Activated CD8-positive, alpha-beta memory T cell treated with anti-CD3 and anti-CD28 coated beads for 4 hours (primary cell): ENCODE measurements around the gene CAP2.
"Not testable (repeated sequence)": the region's sequence is repeated elsewhere in the genome, so short reads cannot be mapped to it uniquely, and the experiment has no call there.

Source experiments
- DNase-seq, 2 donors: peaks; one replicate each; pipeline ENCODE4 v3.0.0-alpha.2; 2020; ENCODE audit warnings: low read depth in 2 of 2

Gene CAP2

DNA sequence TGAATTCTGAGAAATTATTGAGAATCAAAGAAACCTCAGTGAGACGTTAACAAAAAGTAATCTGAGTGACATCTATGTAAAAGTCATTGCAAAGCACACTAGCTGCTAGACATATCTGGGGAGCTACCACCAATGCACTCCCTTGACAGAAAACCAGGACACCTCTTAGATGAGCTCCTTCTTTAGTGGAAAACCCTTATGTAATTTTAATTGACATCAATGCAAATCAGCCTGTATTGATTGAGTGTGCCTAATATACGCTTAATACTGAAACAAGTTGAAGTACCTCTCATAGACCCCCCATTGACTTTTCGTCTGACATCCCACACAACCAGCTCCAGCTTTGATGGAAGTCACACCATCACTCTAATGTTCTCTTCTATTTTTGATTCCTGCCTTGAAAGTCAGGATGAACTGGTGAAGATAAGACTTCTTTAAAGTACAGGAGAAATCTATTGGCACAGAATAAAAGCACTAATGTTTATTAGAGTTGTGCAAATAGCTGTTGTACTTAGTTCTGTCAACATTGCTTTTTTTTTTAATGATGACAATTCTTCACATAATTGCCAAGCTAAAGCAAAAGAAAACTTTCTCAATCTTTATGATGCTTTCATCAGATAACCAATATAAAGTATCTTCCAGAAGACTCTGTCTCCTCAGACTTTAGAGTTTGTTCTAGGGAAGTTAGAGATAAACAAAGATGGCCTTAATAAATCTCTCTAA lies 108.7 kb downstream of the CAP2 start:
- no peak for DNase-seq

DNA sequence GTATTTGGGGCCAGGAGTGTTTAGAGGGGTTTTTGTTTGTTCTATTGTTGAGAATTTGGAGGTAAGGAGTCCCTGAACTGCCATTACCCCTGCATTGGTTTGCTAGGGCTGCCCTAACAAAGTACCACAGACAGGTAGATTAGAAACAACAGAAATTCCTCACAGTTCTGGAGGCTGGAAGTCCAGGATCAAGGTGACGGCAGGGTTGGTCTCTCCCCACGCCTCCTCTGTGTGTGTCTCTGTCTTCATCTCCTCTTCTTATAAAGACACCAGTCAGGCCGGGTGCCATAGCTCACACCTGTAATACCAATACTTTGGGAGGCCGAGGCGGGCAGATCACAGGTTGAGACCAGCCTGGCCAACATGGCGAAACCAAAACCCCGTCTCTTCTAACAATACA lies 109.7 kb downstream of the CAP2 start:
- no peak for DNase-seq

DNA sequence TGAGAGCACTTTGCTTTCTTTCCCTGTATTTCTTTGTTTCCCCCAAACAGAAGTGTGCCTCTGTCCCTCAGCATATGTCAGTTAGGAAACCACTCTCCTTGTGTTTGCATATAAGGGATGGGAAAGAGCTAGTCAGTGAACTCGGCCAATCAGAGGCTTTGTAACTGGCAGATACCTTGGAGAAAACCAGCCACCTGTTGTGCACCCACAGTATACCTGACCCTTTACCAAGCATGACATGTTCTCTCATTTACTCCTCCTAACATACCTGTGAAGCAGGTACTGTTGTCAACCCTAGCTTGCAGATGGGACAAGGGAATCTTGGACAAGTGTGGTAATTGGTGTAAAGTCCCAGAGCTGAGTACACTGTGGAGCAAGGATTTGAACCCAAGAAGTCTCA lies 110.6 kb downstream of the CAP2 start:
- DNase-seq, result no peak

DNA sequence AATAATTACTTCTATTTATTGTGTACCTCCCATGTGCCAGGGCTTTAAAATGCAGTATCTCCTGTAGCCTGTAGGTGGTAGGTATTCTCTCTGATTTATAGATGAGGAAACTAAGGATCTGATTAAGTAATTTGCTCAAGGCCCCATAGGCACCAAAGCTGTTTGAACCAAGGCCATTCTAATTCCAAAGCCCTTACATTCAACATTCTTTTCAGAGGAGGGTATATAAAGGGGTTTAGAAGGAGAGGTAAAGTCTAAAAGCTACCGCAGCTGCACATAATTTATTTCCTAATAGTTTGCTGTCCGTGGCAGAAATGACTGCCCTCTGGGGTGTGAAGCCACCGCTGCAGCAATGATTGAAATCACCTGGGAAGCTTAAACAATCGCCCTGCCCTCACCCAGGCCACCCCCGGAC lies 111.7 kb downstream of the CAP2 start:
- DNase-seq, result no peak

DNA sequence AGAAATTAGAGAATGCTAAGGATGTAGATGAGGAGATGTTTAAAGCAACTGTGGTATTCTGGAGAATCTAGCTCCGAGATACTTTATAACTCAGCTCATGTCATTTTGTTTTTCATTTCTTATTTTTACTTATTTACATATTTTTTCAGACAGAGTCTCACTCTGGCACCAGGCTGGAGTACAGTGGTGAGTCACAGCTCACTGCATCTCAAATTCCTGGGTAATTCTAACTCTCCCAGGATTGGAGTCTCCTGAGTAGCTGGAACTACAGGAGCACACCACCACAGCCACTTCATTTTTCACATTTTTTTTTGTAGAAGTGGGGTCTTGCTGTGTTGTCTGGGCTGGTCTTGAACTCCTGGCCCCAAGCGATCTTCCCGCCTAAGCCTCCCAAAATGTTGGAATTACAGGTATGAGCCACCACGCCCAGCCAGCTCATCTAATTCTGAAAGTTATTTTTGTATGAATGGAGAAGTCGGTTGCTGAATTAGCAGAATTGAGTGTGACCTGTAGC lies 112.4 kb downstream of the CAP2 start:
- DNase-seq, result no peak

DNA sequence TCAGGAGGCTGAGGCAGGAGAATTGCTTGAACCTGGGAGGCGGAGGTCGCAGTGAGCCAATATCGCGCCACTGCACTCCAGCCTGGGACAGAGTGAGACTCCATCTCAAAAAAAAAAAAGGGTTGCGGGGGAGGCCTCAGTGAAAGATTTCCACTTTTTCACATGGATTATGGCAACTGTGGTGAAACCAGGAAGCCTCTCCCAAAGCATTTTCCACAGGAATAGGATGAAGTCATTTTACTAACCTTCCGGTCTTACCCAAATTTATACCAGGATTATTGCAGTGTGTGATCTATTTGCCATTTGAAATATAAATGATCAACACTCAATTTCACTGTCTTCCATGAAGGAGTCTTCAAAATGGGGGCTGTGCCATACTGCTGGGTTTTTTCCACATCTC lies 113.1 kb downstream of the CAP2 start:
- DNase-seq, result no peak

DNA sequence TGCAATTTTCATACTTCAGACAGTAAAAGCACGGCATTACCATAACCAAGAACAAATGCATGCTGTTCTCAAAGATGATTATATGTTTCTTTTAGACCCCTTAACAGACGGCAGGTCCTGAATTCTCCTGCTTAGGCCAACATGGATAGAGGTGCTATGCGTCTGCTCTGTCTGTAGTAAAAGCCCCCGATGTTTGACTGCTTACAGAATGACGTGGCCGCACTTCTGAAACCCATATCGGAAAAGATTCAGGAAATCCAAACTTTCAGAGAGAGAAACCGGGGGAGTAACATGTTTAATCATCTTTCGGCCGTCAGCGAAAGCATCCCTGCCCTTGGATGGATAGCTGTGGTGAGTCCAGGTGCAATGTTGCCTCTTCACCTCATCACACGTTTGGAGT lies 113.6 kb downstream of the CAP2 start:
- DNase-seq, result no peak

DNA sequence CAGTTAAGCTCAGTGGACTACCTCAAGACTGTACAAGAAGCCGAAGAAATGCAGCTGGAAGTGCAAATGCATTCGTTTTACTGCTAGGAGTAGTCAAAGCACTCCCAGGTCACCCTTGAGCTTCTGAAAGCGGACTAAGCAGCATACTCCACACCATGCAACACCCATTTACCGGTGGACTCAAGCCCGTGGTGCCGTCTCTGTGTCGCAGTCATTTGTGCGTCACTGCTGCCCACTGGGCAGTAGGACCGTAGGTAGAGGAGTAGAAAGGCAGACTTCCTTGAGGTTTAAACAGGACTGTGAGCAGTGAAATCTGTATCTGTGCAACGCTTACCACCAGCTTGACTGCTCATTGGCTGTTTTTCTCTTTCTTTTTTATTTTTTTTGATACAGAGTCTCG lies 117.7 kb downstream of the CAP2 start:
- DNase-seq, result no peak

DNA sequence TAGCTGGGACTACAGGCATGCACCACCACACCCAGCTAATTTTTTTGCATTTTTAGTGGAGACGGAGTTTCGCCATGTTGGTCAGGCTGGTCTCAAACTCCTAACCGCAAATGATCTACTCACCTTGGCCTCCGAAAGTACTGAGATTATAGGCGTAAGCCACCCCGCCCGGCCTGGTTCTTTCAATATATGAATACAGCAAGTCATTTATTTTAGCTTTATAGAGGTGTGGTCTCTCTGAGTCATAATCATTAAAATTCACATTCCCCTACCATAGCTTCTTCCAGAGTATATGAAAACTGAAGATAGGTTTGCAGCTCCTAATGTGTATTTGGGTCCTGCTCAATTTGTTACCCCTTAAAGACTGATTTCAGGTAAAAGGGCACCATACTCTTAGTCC lies 118.2 kb downstream of the CAP2 start:
- DNase-seq, result no peak

DNA sequence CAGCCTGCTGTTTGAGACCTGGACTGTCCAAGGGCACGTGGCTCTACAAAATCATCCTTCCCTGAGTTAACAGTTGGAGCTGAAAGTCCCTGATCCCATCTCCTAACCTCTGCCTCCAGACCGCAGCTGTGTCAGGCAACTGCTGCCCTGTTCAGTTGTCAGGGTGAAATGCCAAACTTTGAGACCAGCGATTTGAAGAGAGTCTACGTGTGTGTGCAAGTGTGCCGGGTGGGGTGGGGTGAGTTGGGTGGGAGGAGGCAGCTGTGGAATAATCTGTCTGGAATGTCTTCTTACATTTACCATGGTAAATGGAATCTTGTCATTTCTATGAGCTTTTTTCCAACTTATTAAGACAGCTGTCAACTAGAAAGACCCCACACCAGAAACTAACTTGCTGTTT lies 125.7 kb downstream of the CAP2 start:
- no peak for DNase-seq

DNA sequence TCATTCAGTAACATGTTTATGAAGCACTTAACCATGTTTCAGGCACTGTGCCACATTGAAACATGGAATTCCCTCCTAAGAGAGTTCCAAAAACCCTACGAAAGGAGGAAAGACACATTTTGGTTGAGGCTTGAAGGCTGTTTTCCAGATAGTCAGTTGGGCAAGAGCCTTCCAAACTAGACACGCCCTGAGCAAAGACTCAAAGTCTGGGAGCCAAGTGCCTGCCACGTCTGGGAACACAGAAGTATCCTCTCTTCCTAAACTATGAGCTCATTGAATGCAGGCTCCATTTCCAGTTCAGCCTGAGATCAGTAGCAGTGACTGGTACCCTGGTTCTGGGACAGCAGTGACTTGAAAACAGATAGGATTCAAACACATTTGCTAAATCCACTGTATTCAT lies 132.2 kb downstream of the CAP2 start:
- DNase-seq, result no peak

DNA sequence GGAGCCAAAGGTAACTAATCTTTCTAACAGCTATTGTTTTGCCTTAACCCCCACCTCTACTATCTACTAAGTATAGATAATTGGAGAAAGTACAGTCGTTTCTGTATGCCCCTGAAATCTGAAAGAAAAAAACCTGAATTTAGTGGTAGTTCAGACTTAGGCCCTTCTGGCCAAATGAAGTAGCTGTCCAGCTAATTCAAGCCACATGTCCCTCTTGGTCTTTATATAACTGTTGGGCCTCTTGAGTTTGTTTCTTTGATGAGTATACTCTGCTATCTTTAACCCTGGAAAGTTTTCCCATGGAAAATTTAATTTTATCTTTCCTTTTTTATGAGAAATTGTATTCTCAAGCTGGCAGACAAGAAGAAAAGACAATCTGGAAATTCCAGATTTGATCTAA lies 133.7 kb downstream of the CAP2 start:
- no peak for DNase-seq

DNA sequence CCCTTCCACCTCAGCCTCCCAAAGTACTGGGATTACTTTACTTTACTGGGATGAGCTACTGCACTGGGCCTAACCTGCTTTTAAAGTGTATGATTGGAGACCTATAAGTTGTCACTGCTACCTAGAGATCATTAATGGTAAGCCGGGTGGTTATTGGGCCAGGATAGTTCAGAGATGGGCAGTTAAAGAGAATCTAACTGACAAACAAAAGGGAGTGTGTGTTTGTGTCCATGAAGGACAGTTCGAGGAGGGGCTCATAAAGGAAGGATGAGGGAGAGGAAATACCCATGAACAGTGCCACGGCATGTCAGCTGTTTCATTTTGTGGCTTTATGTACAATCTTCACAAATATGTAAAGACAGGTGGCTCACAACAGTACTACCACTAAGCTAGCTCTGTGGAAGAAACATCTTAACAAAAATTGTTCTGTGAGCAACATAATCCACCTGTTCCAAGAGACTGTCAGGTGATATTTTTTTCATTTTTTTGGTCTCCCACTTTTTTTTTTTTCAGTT lies 137.0 kb downstream of the CAP2 start:
- no peak for DNase-seq

DNA sequence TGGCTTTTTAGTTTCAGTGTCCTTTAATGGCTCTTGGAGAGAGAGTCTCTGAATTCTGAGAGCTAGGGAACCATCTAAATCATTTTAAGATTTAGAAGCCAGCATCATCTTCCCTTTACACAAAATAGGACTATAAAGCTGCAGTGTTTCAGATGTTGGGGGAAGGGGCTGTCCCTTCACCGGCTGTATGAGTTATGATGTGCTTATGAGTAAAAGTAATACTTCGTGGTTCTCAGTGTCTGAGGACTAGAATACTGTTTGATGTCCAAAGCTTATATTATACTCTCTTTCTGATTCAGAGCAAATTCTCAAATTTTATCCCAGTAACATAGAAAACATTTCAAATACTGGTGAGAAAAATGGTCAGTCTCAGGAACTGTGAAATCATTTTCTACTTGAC lies 143.2 kb downstream of the CAP2 start:
- no peak for DNase-seq

DNA sequence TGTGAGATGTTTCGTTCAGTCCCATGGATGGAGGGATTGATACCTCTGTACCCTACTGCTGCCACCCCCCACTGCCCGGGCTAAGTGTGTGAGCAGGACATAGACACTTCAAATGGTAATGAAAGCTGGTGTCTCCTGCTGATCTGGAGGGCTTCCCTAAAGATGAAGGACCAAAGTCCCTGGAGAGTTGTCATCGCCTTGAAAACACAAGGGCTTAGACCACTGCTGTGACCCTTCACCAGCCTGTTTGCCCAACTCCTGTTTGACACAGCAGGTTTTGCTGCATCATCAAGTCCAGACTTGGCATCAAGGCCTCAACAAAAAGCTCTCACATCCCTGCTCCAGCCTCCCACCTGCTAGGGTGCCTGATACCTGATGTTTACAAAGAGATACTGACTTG lies 148.8 kb downstream of the CAP2 start:
- no peak for DNase-seq

DNA sequence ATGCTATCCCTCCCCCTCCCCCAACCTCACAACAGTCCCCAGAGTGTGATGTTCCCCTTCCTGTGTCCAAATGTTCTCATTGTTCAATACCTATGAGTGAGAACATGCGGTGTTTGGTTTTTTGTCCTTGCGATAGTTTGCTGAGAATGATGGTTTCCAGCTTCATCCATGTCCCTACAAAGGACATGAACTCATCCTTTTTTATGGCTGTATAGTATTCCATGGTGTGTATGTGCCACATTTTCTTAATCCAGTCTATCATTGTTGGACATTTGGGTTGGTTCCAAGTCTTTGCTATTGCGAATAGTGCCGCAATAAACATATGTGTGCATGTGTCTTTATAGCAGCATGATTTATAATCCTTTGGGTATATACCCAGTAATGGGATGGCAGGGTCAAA lies 152.3 kb downstream of the CAP2 start:
- not testable (repeated sequence) for DNase-seq

DNA sequence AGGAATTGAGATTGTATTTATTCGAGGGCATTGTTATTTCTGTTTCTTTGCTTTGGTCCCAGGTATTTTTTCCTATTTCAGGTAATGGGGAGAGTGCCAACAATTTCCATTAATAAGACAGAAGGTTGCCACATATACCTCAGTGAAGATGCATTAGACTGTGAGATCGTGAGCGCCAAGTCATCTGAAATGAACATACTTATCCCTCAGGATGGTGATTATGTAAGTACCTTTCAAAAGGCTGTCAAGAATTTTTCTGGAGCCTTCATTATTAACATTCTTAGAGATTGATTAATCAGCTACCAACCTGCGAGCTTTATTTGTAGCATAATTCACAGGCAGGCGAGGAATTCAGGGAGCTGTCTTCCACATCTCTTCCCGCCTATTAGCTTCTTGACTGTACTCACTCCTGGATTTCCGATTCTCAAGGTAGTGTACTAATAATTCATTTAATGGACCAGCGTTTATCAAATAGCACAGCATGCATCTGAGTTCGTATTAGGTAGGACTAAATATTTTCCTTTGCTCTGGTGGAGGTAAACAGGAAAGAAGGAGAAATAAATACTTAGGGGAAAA lies 158.1 kb downstream of the CAP2 start:
- no peak for DNase-seq

DNA sequence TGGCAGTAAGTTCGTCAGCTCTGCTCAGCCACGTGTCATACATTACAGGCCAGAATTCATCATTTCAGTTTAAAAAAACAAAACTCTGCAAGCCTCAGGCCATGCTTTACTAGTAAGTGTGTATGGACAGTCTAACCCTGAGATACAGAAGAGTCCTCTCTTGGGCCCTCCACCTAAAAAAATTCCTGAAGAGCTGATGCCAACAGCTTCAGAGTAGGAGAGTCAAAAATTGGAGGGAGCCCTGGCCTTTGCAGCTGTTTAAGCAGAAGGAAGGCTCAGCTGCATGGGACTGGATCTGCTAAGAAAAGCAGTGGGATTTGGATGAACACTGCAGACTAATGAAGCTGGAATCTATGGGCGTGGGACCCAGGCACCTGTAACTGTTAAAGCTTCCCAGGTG lies 159.5 kb downstream of the CAP2 start:
- DNase-seq, result no peak

DNA sequence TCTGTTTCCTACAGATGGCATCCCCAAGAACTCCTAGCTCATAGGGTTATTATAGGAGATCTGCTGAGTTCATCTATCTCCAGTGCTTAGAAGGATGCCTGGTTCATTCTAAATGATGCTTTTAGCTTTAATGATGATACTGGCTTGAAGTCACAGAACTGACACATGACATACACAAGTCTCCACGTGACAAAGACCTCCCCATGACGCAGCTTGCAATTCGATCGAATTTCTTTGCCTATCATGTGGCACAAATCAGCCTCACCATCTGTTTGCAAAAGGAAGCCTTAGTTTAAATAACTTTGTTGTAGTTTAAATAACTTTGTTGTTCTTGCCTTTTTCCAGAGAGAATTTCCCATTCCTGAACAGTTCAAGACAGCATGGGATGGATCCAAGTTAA lies 162.6 kb downstream of the CAP2 start:
- DNase-seq, result no peak

DNA sequence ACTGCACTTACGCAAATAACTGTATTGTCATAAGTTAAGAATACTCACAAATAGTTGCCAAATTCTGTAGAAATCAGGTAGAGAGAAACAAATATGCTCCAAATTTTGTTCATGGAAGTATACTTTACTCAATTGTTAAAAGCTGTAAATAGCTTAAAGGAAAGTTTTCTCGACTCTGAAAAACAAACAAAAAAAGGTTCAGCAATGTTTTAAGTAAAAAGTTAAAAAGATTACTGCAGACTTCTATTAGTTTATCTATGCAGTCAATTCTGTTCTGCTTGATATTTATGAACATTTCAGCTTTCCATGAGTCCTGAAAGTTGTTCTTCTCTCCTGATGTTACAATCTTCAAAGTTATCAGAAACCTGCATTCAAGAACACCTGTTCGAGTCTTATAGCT lies 169.2 kb downstream of the CAP2 start:
- DNase-seq, result no peak

DNA sequence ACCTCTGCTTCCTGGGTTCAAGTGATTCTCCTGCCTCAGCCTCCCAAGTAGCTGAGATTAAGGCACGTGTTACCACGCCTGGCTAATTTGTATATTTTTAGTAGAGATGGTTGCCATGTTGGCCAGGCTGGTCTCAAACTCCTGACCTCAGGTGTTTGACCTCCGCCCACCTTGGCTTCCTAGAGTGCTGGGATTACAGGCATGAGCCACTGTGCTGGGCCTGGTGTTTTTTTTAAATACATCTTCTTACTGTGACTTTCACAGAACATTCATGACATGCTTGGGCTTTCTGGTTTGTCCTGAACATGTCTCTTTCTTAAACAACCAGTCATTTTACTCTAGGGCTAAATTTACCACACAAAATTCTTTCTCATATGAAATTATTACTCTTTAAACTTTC lies 172.0 kb downstream of the CAP2 start:
- no peak for DNase-seq

DNA sequence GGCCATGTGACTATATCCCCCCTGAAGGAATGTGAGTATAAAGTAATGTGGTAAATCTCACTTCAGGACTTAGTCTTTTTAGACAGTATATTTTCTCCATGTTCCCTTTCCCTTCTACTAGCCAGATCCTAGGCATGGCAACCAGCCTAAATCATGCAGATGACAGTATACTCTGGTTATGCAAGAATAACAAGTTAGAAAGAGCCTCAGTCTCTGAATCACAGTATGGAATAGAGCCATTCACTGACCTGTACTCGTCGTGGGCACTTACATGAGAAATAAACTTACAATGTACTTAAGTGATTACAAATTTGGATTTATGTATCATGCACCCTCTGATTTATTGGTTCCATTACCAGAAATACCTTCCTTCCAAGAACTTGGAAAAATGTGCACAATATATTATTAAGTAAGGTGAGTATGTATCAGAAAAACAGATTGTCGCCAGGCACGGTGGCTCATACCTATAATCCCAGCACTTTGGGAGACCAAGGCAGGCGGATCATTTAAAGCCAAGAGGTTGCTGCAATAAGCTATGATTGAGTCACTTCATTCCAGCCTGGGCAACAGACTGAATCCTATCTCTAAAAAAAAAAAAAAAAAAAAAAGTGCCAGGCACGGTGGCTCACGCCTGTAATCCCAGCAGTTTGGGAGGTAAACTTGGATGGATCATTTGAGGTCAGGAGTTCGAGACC lies 181.6 kb downstream of the CAP2 start:
- no peak for DNase-seq

DNA sequence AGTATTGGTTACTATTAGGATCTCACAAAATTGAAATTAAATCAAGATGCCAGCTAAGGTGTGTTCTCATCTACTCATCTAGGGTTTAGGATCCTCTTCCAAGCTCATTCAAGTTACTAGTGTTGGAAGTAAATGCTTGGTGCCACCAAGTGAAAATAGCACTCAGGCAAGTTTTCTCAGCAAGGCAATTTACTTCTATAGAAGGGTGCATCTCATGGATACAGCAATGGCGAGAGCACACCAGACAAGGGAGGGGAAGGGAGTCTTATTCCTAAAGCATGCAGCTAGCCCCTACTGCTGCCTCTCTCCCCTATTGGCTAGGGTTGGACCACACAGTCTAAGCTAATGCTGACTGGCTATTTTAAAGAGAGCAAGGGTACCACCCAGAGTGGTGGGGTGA lies 183.7 kb downstream of the CAP2 start:
- DNase-seq, result no peak
